Mesenchymal stem cell (in vitro differentiated cells and primary cell): Measurements from ENCODE around the gene AAK1.

ENCODE experiments used
- DNase-seq: peaks from one replicate; pipeline ENCODE4 v3.0.0-alpha.2; 2013
- H2AFZ ChIP-seq: one replicate; pipeline ENCODE4 v1.6.1; 2013; ENCODE audit warnings: low read depth, mild to moderate bottlenecking, control low read depth, inconsistent platforms, low read length, moderate library complexity
- H2AK5ac ChIP-seq: 2 replicates; pipeline ENCODE4 v1.6.1; 2013; ENCODE audit warnings: low read length, moderate library complexity, mild to moderate bottlenecking, inconsistent platforms; ENCODE audit not compliant: severe bottlenecking
- H2BK120ac ChIP-seq: one replicate; pipeline ENCODE4 v1.6.1; 2013; ENCODE audit warnings: low read depth, mild to moderate bottlenecking, inconsistent platforms, low read length, moderate library complexity
- H2BK12ac ChIP-seq, 2 experiments: one replicate each; pipeline ENCODE4 v1.6.1; 2013; ENCODE audit warnings: inconsistent platforms in 2 of 2, low read length in 2 of 2, mild to moderate bottlenecking in 2 of 2, moderate library complexity in 2 of 2, control low read depth in 1 of 2
- H2BK15ac ChIP-seq: one replicate; pipeline ENCODE4 v1.6.1; 2013; ENCODE audit warnings: mild to moderate bottlenecking, low read depth, inconsistent platforms; ENCODE audit not compliant: poor library complexity, severe bottlenecking
- H2BK5ac ChIP-seq: 2 replicates; pipeline ENCODE4 v1.6.1; 2013; ENCODE audit warnings: low read depth, mild to moderate bottlenecking, low read length, control low read depth, inconsistent platforms; ENCODE audit not compliant: poor library complexity, severe bottlenecking
- H3K14ac ChIP-seq, 2 experiments: one replicate each; pipeline ENCODE4 v1.6.1; 2013; ENCODE audit warnings: inconsistent platforms in 2 of 2, low read length in 2 of 2, control low read depth in 1 of 2, mild to moderate bottlenecking in 1 of 2, moderate library complexity in 1 of 2
- H3K18ac ChIP-seq, 2 experiments: one replicate each; pipeline ENCODE4 v1.6.1; 2013; ENCODE audit warnings: inconsistent platforms in 2 of 2, low read length in 2 of 2, control low read depth in 1 of 2, low read depth in 1 of 2, mild to moderate bottlenecking in 1 of 2
- H3K23ac ChIP-seq, 2 experiments: one replicate each; pipeline ENCODE4 v1.6.1; 2013; ENCODE audit warnings: inconsistent platforms in 2 of 2, low read length in 2 of 2, mild to moderate bottlenecking in 2 of 2, moderate library complexity in 2 of 2, control low read depth in 1 of 2
- H3K27ac ChIP-seq: 2 replicates; pipeline ENCODE4 v1.5.1; 2013; ENCODE audit warnings: mild to moderate bottlenecking, moderate library complexity, low read length, control low read depth, inconsistent platforms; ENCODE audit not compliant: poor library complexity, severe bottlenecking
- H3K27me3 ChIP-seq, 2 experiments: 2 replicates each; pipeline versions ENCODE4 v1.6.1 to v1.7.0; 2013; ENCODE audit warnings: low read length in 2 of 2, mild to moderate bottlenecking in 2 of 2, moderate library complexity in 2 of 2, control low read depth in 1 of 2, inconsistent platforms in 1 of 2; ENCODE audit not compliant: control insufficient read depth in 1 of 2, insufficient read depth in 1 of 2
- H3K36me3 ChIP-seq, 2 experiments: 2 replicates each; pipeline versions ENCODE4 v1.6.1 to v1.7.0; 2013; ENCODE audit warnings: low read length in 2 of 2, control low read depth in 1 of 2, inconsistent platforms in 1 of 2, low read depth in 1 of 2, mild to moderate bottlenecking in 1 of 2; ENCODE audit not compliant: insufficient read depth in 2 of 2, control insufficient read depth in 1 of 2
- H3K4ac ChIP-seq, 2 experiments: one replicate each; pipeline ENCODE4 v1.6.1; 2013; ENCODE audit warnings: inconsistent platforms in 2 of 2, low read length in 2 of 2, mild to moderate bottlenecking in 2 of 2, moderate library complexity in 2 of 2, control low read depth in 1 of 2, low read depth in 1 of 2
- H3K4me1 ChIP-seq: 2 replicates; pipeline ENCODE4 v1.6.1; 2013; ENCODE audit warnings: low read depth, low read length, control low read depth; ENCODE audit not compliant: control insufficient read depth, insufficient read depth
- H3K4me2 ChIP-seq: 2 replicates; pipeline ENCODE4 v1.6.1; 2013; ENCODE audit warnings: low read length, mild to moderate bottlenecking, inconsistent platforms; ENCODE audit not compliant: poor library complexity, severe bottlenecking
- H3K4me3 ChIP-seq, 2 experiments: 2 replicates each; pipeline versions ENCODE4 v1.5.1 to v1.7.0; 2013; ENCODE audit warnings: low read length in 2 of 2, mild to moderate bottlenecking in 2 of 2, control low read depth in 1 of 2, low read depth in 1 of 2; ENCODE audit not compliant: insufficient read depth in 1 of 2
- H3K79me1 ChIP-seq: replicated peaks from 2 replicates; pipeline ENCODE4 v1.6.1; 2013; ENCODE audit warnings: mild to moderate bottlenecking, control low read depth, low read length, inconsistent platforms; ENCODE audit not compliant: poor library complexity, severe bottlenecking
- H3K9ac ChIP-seq: 2 replicates; pipeline ENCODE4 v1.7.0; 2013; ENCODE audit warnings: mild to moderate bottlenecking, low read length, moderate library complexity
- H3K9me3 ChIP-seq: 2 replicates; pipeline ENCODE4 v1.7.0; 2013; ENCODE audit warnings: mild to moderate bottlenecking, low read length; ENCODE audit not compliant: control insufficient read depth
- H4K8ac ChIP-seq: one replicate; pipeline ENCODE4 v1.6.1; 2013; ENCODE audit warnings: inconsistent platforms, mild to moderate bottlenecking, low read length, moderate library complexity
- H4K91ac ChIP-seq: one replicate; pipeline ENCODE4 v1.6.1; 2013; ENCODE audit warnings: mild to moderate bottlenecking, low read length, inconsistent platforms
- whole genome bisulfite sequencing: methylation state at CpG from one replicate; pipeline ENCODE4 v1.1.7; 2013; ENCODE audit warnings: mixed read lengths; 5-methylcytosine and 5-hydroxymethylcytosine counted together

Gene AAK1

DNA sequence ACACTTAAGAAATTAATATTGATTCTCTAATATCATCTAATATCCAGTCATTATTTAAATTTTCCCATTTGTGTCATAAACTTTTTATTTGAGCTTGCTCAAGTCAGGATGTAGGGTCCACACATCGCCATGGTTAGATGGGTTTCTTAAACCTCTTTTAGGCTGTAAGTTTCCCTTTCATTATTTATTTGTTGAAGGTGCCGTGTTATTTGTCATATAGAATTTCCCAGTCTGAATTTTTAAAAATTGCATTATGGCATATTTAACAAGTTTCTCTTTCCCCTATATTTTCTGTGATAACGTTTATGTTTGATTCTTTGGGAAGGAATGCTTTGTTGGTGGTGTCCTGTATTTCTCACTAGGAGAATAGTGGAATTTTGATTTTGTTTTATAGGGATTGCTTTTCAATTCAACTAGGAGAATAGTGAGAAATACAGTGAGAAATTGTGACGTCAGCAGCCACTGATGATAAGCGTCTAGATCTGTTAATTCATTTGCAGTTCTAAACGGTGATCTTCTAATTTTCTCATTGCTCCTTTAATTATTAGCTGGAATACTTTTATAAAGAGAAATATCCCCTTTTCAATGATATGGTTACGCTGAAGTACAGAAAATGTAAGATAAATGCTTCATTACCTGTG, 44.6 kb upstream of the AAK1 start:
- Histone ChIP-seq H2BK120ac (no peak overlapping the region), H3K4me3 (no peak overlapping the region), H2BK15ac (no peak overlapping the region), H2AK5ac (no peak overlapping the region), H3K4me2 (no peak overlapping the region), H3K4ac (no peak overlapping the region), H2BK5ac (no peak overlapping the region), H3K27me3 (no peaks in the 10 kb centered on the region), H3K79me1 (no peaks in the 10 kb centered on the region), H3K23ac (no peak overlapping the region), H4K8ac (no peak overlapping the region), H3K9me3 (no peaks in the 10 kb centered on the region), H3K36me3 (no peaks in the 10 kb centered on the region), H4K91ac (no peak overlapping the region), H3K9ac (no peak overlapping the region), H2BK12ac (no peak overlapping the region), H3K4me1 (peaks cover under 1% of the 10 kb centered on the region), H3K18ac (no peak overlapping the region), H3K27ac (no peak overlapping the region), H3K14ac (no peak overlapping the region), H2AFZ (no peak overlapping the region)
- WGBS, result 94% methylated on average over 4 of the region's 7 CpGs
- DNase-seq, result no peak

DNA sequence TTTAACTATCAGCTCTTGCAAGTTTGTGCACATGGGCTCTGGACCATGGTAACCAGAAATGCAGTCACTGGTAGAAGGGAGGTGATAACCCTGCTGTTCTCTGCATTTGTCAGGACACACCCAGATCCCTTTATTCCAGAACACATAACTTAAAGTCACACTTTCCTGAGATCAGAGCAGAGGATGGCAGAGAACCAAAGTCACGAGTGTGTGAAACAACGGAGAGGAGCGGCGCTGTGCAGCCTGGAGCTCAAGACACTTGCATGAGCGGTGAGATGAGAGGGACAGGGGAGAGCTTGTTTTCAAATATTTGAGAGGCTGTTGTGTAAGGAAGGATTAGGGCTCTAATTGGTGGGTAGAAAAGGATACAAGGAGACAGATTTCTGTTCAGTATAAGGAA, 43.3 kb upstream of the AAK1 start:
- Histone ChIP-seq H4K8ac (no peak overlapping the region), H3K4ac (no peak overlapping the region), H3K79me1 (no peaks in the 10 kb centered on the region), H3K4me3 (no peak overlapping the region), H3K27ac (no peak overlapping the region), H2BK120ac (no peak overlapping the region), H3K18ac (no peak overlapping the region), H2BK12ac (no peak overlapping the region), H4K91ac (no peak overlapping the region), H2AFZ (no peak overlapping the region), H3K4me2 (no peak overlapping the region), H3K27me3 (no peaks in the 10 kb centered on the region), H3K36me3 (no peaks in the 10 kb centered on the region), H3K9me3 (no peaks in the 10 kb centered on the region), H2BK5ac (no peak overlapping the region), H2AK5ac (no peak overlapping the region), H3K9ac (no peak overlapping the region), H3K23ac (no peak overlapping the region), H3K4me1 (no peaks in the 10 kb centered on the region), H3K14ac (no peak overlapping the region), H2BK15ac (no peak overlapping the region)
- 95% methylated on average over 5 of the region's 5 CpGs for WGBS
- DNase-seq, result no peak

DNA sequence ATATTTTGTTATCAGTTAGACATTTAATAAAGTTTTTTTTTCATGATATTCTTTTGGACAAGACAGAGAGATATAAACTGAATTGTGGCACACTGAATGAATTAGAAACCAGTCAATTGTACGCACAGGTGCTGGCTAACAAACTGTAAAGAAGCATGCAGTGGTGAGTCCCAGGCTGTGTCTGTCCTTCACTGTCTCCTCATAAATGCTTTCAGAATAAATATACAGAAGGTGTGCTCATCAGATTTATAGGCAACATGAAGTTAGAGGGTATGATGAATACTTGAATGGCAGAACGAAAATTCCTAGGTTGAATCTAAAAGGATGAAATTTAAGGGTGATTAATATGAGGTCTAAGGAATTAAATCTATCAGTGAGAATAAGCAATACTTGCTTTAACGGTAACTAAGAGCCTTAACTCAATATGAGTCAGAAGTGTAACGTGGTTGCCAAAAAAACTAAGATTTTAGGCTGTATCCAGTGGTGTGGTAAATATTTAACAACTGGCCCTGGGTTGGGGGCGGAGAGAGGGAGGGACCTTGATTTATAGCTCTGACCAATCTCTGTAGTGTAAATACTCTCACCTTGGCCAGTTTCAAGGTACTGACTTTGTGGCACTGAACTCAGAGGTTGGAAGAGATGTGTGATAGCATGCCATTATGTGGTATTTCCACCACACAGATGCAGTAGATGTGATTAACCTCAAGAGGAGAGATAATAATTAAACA, 41.9 kb upstream of the AAK1 start:
- Histone ChIP-seq H3K14ac (no peak overlapping the region), H2BK15ac (no peak overlapping the region), H3K4me1 (no peaks in the 10 kb centered on the region), H3K9me3 (no peaks in the 10 kb centered on the region), H2BK5ac (no peak overlapping the region), H3K9ac (peak overlapping the region; percentile 3), H3K27ac (peak overlapping the region; percentile 52), H3K4me2 (no peak overlapping the region), H2BK12ac (no peak overlapping the region), H4K91ac (no peak overlapping the region), H3K79me1 (no peaks in the 10 kb centered on the region), H2BK120ac (no peak overlapping the region), H3K4ac (no peak overlapping the region), H2AK5ac (no peak overlapping the region), H4K8ac (no peak overlapping the region), H3K27me3 (no peaks in the 10 kb centered on the region), H3K36me3 (no peaks in the 10 kb centered on the region), H3K18ac (no peak overlapping the region), H3K23ac (no peak overlapping the region), H3K4me3 (no peak overlapping the region), H2AFZ (no peak overlapping the region)
- DNase-seq, result no peak
- 91% methylated on average over 5 of the region's 5 CpGs for WGBS

DNA sequence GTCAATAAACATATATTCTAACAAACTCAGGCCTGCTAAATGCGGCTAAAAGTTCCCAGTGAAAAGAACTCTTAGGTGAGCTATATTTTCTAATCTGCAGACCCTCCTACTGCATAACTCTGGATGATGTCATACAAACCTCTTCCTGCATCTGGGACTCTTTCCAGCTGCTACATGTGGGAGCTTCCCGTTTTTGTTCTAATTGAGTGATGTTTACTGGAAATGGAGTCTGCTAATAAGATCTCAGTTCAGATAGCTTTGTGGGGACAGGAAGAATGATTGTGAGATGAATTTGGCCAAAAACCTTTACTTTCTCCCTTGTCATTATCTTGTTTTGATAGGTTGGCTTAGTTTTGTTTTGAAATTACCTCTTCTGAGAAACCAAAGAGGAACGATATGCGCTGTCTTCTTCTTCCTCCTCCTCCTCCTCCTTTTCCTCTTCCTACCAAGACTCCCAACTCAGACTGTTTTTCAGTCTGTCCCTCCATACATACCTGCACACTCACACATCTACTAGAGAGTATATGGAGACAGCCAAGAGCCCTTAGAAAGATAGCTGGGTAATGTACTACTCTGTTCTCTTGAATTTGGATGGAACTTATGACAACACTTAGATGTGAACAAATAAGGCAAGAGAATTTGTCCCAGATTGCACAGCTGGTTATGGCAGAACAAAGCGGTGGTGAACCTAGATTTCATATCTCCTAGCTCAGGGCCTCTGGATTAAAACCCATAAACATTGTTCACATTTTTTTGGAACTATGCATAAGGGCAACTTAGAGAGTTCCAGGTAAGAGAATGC, 39.8 kb upstream of the AAK1 start:
- H3K9ac ChIP-seq, result peak overlapping the region; percentile 61
- no peak overlapping the region for H2BK12ac ChIP-seq
- H3K79me1 ChIP-seq, result no peaks in the 10 kb centered on the region
- H2BK120ac ChIP-seq, result no peak overlapping the region
- 61% methylated on average over 5 of the region's 5 CpGs for WGBS
- no peak overlapping the region for H2BK15ac ChIP-seq
- no peak overlapping the region for H3K4me2 ChIP-seq
- peak overlapping the region in 1 of 2 experiments; percentile 60 for H3K4ac ChIP-seq
- H3K27me3 ChIP-seq, result no peaks in the 10 kb centered on the region
- H3K9me3 ChIP-seq, result no peaks in the 10 kb centered on the region
- no peak overlapping the region for H3K14ac ChIP-seq
- H4K8ac ChIP-seq, result no peak overlapping the region
- H3K23ac ChIP-seq, result no peak overlapping the region
- H2BK5ac ChIP-seq, result no peak overlapping the region
- H2AK5ac ChIP-seq, result no peak overlapping the region
- H2AFZ ChIP-seq, result peak overlapping the region; percentile 11
- H4K91ac ChIP-seq, result no peak overlapping the region
- H3K4me1 ChIP-seq, result no peaks in the 10 kb centered on the region
- no peak overlapping the region for H3K27ac ChIP-seq
- H3K36me3 ChIP-seq, result no peaks in the 10 kb centered on the region
- H3K4me3 ChIP-seq, result peak overlapping the region in 1 of 2 experiments; percentile 48
- DNase-seq, result peak; percentile 75
- H3K18ac ChIP-seq, result peak overlapping the region in 1 of 2 experiments; percentile 76
